NB4 (cell line): ENCODE data around the gene RHPN2.

Experiments
- DNase-seq: peaks from one replicate; pipeline ENCODE4 v3.0.0; 2010; ENCODE audit warnings: low read depth
- H3K4me3 ChIP-seq: one replicate; pipeline ENCODE4 v1.5.1; 2011; ENCODE audit warnings: mild to moderate bottlenecking, low read depth, low read length, moderate library complexity
- MYC ChIP-seq: IDR thresholded peaks from 2 replicates; pipeline ENCODE4 v1.6.1; 2011; ENCODE audit warnings: low read depth, low read length
- POLR2A ChIP-seq: IDR thresholded peaks from 2 replicates; pipeline ENCODE4 v1.6.1; 2011; ENCODE audit warnings: mild to moderate bottlenecking; ENCODE audit not compliant: insufficient read length; ENCODE audit errors: extremely low read depth
- TF ChIP-seq, protein P1 (sequence below): IDR thresholded peaks from one replicate; pipeline ENCODE4 v1.5.1; 2012; ENCODE audit warnings: low read depth, low read length
- TF ChIP-seq, protein P2 (sequence below): IDR thresholded peaks from 2 replicates; pipeline ENCODE4 v1.6.1; 2011; ENCODE audit warnings: low read depth, low read length

The RHPN2 gene

DNA sequence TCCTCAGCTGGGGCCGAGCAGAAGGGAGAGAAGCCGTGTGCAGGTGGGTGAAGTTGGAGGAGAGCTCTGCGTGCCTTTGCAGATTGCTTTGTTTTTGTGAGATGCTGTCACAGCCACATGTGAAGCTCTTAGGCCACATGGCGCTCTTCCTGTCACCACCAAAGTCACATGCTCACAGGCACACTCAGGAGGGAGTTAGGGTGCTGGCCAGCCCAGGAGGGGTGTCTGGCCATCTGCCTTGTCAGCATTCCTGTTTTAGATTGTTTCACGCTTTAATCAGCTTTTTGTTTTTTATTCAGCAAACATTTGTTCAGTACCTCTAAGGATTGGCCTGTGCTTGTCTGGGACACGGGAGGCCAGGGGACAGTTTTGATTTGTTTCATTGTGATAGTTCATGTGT lies 38.2 kb upstream of the RHPN2 start:
- TF ChIP-seq, protein P1, sequence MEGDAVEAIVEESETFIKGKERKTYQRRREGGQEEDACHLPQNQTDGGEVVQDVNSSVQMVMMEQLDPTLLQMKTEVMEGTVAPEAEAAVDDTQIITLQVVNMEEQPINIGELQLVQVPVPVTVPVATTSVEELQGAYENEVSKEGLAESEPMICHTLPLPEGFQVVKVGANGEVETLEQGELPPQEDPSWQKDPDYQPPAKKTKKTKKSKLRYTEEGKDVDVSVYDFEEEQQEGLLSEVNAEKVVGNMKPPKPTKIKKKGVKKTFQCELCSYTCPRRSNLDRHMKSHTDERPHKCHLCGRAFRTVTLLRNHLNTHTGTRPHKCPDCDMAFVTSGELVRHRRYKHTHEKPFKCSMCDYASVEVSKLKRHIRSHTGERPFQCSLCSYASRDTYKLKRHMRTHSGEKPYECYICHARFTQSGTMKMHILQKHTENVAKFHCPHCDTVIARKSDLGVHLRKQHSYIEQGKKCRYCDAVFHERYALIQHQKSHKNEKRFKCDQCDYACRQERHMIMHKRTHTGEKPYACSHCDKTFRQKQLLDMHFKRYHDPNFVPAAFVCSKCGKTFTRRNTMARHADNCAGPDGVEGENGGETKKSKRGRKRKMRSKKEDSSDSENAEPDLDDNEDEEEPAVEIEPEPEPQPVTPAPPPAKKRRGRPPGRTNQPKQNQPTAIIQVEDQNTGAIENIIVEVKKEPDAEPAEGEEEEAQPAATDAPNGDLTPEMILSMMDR = no peak
- TF ChIP-seq, protein P2, sequence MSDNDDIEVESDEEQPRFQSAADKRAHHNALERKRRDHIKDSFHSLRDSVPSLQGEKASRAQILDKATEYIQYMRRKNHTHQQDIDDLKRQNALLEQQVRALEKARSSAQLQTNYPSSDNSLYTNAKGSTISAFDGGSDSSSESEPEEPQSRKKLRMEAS = no peak
- no peak for TF ChIP-seq POLR2A
- no peak for TF ChIP-seq MYC
- no peak overlapping the region for H3K4me3 ChIP-seq
- DNase-seq = no peak

DNA sequence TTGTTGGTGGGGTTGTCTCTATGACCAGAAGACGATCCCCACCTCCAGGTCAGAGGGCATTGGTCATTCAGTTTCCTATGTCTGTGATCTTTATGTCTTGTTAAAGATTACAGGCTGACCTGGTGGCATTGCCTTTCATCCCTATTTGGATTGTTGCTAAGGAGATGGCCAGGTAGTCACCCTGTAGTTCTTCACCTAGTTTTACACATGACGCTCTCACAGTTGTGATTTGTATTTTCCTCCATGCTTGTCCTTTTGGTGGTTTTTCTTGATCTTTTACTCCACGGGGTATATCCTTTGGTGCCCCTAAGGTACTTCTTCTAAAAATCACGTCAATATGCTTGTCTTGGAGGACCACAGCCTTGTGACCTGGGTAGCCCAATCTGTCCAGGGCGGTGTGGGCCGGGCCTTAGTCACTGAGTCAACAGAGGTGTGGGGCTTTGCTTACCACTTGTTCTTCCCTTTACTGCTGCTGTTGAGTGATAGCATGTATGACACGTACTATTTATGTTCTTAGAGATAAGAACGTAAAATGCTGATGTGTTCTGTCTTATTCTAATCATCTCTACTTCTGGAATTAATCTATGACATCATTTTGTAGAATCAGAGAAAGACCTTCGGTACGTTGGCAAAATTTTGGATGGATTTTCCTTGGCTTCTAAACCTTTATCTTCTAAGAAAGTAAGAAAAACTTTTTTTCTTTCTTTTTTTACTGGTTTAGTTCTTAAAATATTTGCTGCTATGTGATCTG lies 36.4 kb upstream of the RHPN2 start:
- no peak for DNase-seq
- H3K4me3 ChIP-seq = no peak overlapping the region
- TF ChIP-seq POLR2A (no peak), MYC (no peak)
- TF ChIP-seq, protein P1 = no peak
- TF ChIP-seq, protein P2 = no peak

DNA sequence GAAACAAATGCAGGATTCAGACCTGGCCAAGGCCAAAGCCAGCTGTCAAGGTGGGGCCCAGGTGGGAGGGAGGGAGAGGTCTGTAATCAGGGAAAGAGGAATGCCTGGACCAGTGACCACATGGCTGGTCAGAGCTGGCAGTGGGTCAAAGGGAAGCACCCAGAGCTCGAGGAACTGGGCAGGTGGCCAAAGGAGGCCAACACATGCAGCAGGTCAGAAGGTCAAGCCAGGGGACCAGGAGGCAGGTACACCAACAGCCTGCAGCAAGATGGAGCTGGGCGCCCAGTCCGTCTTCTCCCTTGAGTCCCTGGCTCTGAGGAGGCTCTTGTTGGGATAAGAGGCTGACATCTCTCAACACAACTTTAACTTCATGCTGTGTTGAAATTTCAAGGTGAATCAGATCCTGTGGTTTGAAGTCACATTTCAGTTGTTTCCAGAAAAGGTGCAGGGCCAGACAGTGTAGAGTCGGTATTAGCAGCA lies 33.4 kb upstream of the RHPN2 start:
- TF ChIP-seq, protein P2 = no peak
- no peak for TF ChIP-seq POLR2A
- TF ChIP-seq, protein P1 = no peak
- TF ChIP-seq MYC = no peak
- H3K4me3 ChIP-seq = no peak overlapping the region
- DNase-seq = no peak

DNA sequence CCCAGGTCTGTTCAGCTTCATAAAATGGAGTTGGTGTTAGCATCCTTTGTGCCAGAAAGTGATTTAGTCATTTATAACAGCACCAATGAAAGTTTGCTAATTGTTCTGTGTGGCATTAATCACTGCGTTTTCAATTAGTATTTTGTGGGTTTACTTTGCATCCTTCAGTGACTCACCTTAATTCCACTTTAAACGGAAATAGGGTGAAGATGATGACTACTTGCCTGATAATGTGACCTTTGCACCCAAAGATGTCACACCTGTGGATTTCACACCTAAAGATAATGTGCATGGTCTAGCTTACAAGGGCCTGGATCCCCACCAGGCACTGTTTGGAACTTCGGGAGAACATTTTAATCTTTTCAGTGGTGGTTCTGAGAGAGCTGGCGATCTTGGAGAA lies 31.3 kb upstream of the RHPN2 start:
- no peak overlapping the region for H3K4me3 ChIP-seq
- no peak for TF ChIP-seq POLR2A
- TF ChIP-seq, protein P2 = no peak
- TF ChIP-seq MYC = no peak
- TF ChIP-seq, protein P1 = no peak
- no peak for DNase-seq

DNA sequence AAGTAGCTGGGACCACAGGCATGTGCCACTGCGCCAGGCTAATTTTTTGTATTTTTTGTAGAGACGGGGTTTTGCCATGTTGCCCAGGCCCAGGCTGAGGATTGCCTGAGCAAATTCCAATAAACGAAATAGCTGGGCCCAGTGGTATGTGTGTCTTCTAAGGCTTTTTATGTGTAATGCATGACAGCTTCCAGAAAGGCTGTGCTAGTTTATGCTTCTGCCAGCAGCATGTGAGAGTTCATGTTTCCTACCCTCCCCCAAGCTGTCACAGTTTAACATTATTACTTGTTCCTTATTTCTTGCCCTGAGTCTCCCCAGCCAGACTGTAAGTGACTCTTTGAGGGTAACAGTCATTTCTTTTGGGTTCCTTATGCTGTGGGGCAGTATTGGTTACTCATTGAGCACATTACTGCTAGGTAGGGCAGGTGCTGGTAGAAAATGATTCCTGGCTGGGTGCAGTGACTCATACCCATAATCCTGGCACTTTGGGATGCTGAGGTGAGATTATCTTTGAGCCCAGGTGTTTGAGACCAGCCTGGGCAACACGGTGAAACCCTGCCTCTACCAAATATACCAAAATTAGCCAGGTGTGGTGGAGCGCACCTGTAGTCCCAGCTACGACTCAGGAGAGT lies 29.9 kb upstream of the RHPN2 start:
- TF ChIP-seq POLR2A (no peak), MYC (no peak)
- TF ChIP-seq, protein P1 = no peak
- TF ChIP-seq, protein P2 = no peak
- no peak for DNase-seq
- H3K4me3 ChIP-seq = no peak overlapping the region
